GM12865 (cell line): Measurements from ENCODE around the gene LTN1.

Experiments used
- DNase-seq: peaks from one replicate; pipeline ENCODE4 v3.0.0; 2010; ENCODE audit warnings: low read depth
- H3K4me3 ChIP-seq: 2 replicates; pipeline ENCODE4 v1.5.1; 2011; ENCODE audit warnings: mild to moderate bottlenecking, low read depth, low read length, control low read depth
- CTCF ChIP-seq: IDR thresholded peaks from 2 replicates; pipeline ENCODE4 v1.5.1; 2011; ENCODE audit warnings: low read length, control low read depth, low read depth, inconsistent platforms; ENCODE audit not compliant: insufficient read depth; ENCODE audit errors: missing control alignments

LTN1 gene

GRCh38 chr21:28899744-28900143 is 92.9 kb downstream of the LTN1 start:
- no peak overlapping the region for H3K4me3 ChIP-seq
- TF ChIP-seq CTCF: no peak
- no peak for DNase-seq

- TF ChIP-seq CTCF: no peak
- H3K4me3 ChIP-seq: no peak overlapping the region
- DNase-seq: no peak
Observed at GRCh38 chr21:28899220-28899619, 93.5 kb downstream of the LTN1 start.

- DNase-seq: no peak
- H3K4me3 ChIP-seq: no peak overlapping the region
- TF ChIP-seq CTCF: no peak
Observed at GRCh38 chr21:28893687-28894086, 99.0 kb downstream of the LTN1 start.

GRCh38 chr21:28892199-28893111 is 100.2 kb downstream of the LTN1 start:
- no peak for TF ChIP-seq CTCF
- H3K4me3 ChIP-seq: no peak overlapping the region
- no peak for DNase-seq

- no peak overlapping the region for H3K4me3 ChIP-seq
Observed at GRCh38 chr21:28885853-28886177, 106.9 kb downstream of the LTN1 start.

GRCh38 chr21:28884976-28885852 is 107.5 kb downstream of the LTN1 start:
- H3K4me3 ChIP-seq: peak overlapping the region; percentile 80
- peak; percentile 97 for DNase-seq
- no peak for TF ChIP-seq CTCF

More at GRCh38 chr21:28885853-28886177, 106.9 kb downstream of the LTN1 start:
- no peak for DNase-seq
- TF ChIP-seq CTCF: no peak
